OCI-LY1 (cell line): ENCODE data around the gene BRD7.
"Not testable (repeated sequence)": the region's sequence is repeated elsewhere in the genome, so short reads cannot be mapped to it uniquely, and the experiment has no call there.

Source experiments
- CTCF ChIP-seq: fragments of 200-600 bp; sonication (generic), shearing (Covaris generic); IDR thresholded peaks from 2 replicates; pipeline ENCODE4 v1.5.1; 2017; ENCODE audit warnings: mild to moderate bottlenecking, antibody characterized with exemption, low read length, moderate library complexity, mixed read lengths
- EZH2 ChIP-seq: fragments of 200-600 bp; sonication (generic), shearing (Covaris generic); IDR thresholded peaks from 2 replicates; pipeline ENCODE4 v1.8.0; 2017; ENCODE audit warnings: borderline replicate concordance, mixed run types, mild to moderate bottlenecking, antibody characterized with exemption, low read length, moderate library complexity, mixed read lengths

- not testable (repeated sequence) for TF ChIP-seq CTCF, EZH2
Measured at GRCh38 chr16:50343566-50343965, 25.2 kb downstream of the BRD7 start.
